HG03064 (cell line): ENCODE data around the gene HIGD1A.

Source experiments
- ATAC-seq: cut with Tn5 transposase; IDR thresholded peaks from one replicate; pipeline ENCODE4 v1.9.1; 2021; ENCODE audit warnings: low read depth; ENCODE audit not compliant: unreplicated experiment

The HIGD1A gene

DNA sequence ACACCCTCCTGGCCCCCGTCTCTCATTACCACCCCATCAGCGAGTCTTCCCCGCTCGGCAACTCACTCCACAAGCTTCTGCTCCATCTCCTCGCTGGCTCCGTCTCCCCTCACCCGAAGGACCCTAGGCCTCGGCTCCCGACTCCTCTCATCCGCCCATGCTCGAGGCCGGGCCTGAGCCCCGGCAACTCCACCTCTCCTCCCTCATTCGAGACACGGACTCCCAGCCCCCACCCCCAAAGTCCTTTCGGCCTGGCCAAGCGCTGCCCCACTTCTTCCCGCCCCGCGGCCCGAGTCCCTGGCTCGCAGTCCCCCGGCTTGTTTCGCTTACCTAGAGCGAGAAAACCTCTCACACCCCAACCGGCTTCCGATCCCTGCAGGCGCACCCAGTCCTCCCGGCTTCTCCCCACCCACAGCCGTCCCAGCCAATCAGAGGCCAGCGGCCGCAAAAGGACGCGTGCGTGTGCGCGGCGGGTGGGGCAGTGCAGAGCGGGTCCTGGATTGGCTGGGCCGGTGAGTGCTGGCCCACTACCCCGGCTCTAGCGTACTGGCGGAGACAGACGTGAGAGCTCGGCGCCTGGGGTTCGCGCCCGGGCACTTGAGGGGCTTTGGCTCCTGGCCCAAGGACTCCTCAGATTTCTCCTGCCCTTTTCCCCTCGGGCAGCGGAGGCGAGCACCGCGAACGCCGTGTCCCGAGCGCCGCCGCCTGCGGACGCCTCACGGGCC lies at the start of gene HIGD1A:
Gene HIGD1A (minus strand): TSS at position 385 of the 725 bp plus-strand sequence. CDS start 10,237 bp downstream, outside the sequence.
- ATAC-seq: peak; percentile 99

DNA sequence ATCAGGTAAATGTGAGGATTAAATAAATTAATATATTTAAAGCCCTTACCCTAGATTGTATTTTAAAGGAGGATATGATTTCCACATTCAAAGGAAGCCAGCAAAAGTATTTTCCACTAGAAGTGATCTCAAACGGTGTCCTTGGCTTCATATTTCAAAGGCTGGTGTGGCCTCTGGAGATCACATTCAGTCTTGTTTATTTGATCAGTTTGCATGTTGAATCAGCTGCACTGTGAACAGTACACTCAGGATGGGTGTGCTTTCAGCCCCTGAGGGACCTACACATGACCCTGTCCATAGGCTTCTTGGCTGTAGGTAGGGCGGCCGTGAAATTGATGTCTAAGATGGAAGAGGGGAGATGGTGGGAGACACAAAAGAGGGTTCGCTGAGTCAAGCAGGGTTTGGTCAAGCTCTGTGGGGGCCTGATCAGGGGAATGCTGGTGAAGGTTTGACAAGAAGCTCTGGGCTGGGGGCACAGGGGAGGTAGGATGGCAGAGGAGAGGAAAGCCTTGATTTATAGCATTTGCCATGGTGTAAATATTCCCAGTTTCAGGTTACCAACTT lies 49.5 kb upstream of the HIGD1A start:
- no peak for ATAC-seq

DNA sequence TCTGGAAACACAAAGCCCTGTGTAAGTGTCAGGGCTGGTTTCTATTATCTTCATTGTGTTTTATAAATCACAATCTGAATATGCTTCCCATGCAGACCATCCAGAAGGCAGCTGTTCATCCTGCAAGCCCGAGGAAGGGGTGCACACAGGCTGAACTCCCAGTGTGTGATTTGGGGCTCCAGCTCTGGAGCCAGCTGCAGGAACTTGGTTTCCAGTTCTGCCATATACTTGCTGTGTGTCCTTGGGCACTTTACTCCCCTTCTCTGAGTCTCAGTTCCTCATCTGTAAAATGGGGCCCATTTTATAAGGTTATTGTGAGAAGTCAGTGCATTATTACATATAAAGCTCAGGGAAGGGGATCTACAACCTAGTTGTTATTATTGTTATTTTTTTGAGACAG lies 48.8 kb upstream of the HIGD1A start:
- no peak for ATAC-seq

- no peak for ATAC-seq
These were observed 48.2 kb upstream of the HIGD1A start for GRCh38 chr3:42852441-42852840.

DNA sequence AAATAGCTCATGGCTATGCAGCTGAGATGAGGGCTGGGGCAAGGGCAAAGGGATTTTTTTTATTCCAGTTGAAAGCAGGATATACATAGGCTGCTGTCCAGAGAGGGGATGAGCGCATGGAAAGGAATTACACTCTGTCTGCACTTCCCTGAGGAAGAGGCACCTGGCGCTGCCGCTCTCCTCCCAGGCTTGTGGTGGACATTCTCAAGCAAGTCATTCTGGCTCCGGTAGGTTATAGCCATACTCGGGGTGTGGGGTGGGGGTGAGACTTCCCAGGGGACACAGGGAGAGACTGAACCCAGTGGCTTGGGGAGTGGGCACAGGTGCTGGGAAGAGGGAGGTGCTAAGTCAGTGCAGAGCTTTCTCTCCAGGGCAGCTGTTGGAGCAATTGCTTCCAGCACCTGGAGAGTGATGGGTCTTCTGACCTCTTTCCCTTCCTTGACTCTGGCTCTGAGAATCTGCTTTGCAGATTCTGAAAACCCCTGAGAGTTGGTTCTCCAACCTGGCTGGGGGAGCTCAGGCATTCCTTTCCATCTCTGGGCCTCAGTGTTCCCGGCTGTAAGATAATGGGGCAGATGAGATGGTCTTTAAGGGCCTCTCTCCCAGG lies 47.0 kb upstream of the HIGD1A start:
- ATAC-seq: no peak

- no peak for ATAC-seq
These were observed 46.0 kb upstream of the HIGD1A start for GRCh38 chr3:42850263-42850662.

DNA sequence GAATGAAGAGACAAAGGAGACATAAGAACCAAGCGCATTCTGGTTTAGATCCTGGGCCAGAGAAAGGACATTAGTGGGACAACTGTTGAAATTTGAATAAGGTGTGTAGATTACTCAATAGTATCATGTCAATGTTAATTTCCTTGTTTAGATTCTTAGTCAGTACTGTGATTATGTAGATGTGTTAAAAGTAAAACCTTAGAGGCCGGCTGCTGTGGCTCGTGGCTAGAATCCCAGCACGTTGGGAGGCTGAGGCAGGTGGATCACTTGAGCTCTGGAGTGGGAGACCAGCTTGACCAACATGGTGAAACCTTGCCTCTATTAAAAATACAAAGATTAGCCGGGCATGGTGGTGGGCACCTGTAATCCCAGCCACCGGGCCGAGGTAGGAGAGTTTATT lies 44.7 kb upstream of the HIGD1A start:
- ATAC-seq: no peak

GRCh38 chr3:42847731-42848130 lies 43.4 kb upstream of the HIGD1A start:
- ATAC-seq: no peak

DNA sequence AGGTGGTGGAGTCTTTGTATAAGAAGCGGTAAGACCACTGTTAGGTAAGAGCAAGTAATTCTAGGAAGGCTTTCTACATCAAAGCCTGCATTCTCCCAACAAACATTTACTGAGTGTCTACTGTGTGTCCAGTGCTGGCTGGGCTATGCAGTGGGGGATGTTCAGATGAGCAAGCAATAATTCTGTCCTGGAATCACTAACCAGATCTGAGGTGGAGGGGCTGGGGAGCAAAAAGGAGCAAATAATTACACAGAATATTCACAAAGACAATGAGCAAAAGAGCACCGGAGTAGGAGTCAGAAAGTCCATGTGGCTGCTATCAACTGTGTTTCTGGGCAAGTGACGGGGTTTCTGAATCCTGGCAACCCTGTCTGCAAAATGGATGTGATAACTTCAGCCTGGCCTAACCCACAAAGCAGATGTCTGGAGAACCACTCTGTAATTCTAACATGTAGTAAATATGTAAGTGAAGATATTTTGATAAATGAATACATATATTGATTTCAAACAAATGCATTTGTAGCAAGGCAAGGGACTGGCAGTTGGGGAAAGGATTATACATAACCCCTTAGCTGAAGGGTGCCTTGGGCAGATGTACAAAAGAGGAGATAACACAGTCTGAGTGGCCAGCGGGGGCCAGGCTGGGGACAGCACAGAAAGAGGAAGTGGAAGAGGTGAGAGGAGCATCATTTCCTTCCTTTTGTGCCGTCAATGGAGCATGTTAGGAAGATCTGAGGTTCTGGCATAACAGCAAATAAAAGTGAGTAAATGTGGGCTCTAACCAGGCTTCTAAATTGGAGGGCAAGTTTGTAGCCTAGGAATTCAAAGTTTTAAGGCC lies 42.6 kb upstream of the HIGD1A start:
- no peak for ATAC-seq

- no peak for ATAC-seq
These were observed 40.5 kb upstream of the HIGD1A start for GRCh38 chr3:42844815-42845214.

DNA sequence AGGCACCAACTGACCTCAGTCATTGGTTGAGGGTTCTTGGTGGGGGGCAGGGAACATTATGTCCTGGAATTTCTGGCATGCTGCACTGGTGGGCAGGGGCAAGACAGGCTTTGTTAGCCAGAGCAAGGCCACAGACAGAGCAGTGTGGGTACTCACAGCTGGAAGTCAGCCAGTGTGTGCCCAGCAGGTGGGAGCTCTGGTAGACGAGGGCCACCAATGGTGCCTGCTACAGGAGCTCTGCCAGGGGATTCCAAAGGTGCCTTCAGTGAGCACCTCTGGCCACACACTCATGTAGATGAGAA lies 40.1 kb upstream of the HIGD1A start:
- ATAC-seq: no peak

- no peak for ATAC-seq
These were observed 39.6 kb upstream of the HIGD1A start for GRCh38 chr3:42843713-42844411.

- no peak for ATAC-seq
These were observed 37.0 kb upstream of the HIGD1A start for GRCh38 chr3:42841332-42841731.

DNA sequence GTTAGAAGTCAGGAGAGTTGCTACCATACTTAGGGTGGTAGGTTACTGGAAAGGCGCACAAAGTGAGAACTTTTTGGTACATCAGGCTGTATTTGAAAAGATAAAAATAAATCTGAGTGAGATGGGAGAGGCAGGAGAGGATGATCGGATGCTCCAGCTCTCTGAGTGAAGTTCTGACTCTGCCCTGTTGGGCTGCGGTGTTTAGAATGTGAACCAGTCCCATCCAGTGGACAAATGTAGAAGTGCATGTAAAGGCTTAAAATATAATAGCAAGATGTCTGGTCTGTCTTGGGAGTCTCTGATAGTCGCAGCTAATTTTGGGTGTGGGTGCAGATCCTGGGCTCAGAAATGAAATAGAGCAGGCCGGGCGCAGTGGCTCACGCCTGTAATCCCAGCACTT lies 35.3 kb upstream of the HIGD1A start:
- ATAC-seq: peak; percentile 94

DNA sequence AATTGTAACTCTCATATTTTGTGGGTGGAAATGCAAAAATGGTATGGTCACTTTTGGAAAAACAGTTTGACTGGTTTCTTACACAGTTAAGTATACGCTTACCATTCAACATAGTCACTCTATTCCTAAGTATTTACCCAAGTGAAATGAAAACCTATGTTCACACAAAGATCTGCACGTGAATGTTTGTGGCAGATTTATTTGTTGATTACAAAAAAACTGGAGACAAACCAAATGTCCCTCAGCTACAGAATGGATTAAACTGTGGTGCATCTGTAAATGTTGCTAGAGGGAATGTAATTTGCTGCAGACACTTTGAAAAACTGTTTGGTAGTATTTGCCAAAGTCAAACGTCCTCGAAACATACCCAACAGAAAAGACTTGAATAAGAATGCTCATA lies 34.3 kb upstream of the HIGD1A start:
- ATAC-seq: no peak

DNA sequence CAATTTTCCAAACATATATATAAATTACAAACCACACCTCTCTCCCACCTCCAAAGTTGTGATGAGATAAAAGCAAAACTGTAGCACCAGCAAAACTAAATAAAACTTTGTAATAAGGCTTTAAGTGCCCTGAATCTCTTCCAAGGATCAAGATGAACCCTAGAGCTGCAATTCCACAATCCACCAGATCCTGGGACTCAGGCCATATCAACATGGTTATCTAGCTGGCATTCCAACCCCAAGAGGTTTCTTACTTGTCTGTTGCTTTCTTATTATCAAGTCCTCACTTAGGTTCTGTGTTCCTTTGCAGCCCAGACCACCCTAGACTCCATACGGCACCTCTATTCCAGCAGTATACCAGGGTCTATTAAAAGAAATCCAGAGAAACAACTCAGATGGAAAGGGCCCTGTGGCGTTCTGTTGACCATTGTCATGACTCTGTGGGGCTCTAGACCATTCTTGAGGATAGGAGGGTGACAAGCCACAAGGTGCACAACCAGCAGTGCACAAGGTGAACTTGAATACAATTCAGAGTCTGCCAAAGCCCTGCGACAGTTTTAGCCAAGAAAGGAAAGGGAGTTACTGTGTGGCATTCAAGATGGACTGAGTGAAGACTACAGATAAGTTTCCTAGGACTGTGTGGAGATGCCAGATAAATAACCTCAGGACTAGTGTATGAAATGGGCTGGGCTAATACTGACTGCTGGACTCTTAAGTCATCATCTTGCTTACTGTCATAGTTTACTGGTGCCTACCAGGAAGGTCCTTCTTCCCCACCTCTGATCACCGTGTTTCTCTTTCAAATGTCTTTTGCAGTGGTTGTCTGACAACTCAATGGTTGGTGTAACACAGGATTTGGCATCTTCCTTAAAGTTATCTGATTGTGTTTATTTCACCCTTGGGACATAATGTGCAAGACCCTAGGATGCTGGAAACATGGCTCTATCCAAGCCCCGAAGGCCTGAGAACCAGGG lies 32.1 kb upstream of the HIGD1A start:
- ATAC-seq: no peak

DNA sequence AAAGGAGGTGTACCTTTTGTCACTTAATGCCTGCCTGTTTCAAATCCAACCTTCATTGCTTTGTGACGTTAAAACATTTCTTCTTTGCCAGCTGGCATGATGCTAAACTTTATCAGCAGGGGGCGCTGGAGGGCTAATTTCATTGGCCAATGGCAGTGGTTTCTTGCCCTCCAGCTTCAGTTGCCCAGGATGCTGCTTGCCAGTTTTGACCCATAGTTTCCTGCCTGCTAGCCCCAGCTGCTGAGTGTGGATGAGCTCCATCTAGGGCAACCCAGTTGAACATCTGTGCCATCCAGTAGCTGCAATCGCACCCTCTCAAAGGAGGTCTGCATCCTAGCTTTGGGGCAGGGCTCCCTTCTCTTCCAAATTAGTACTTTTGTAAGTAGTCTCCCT lies 27.0 kb upstream of the HIGD1A start:
- ATAC-seq: no peak

GRCh38 chr3:42830437-42831320 lies 26.4 kb upstream of the HIGD1A start:
- ATAC-seq: no peak
